Erythroblast (primary cell): ENCODE results near the gene TWNK.

Experiments used
- GATA1 ChIP-seq: IDR thresholded peaks from 2 replicates; pipeline ENCODE4 v1.6.1; 2011; ENCODE audit warnings: low read depth, mild to moderate bottlenecking, control low read depth, low read length, moderate library complexity
- POLR2A ChIP-seq: IDR thresholded peaks from 2 replicates; pipeline ENCODE4 v1.6.1; 2011; ENCODE audit warnings: mild to moderate bottlenecking, low read length

GRCh38 chr10:100980711-100981110 lies 6.6 kb upstream of the TWNK start:
- no peak for TF ChIP-seq POLR2A
- TF ChIP-seq GATA1: no peak
